GM19438 (cell line): ENCODE measurements around the gene GRIK4.

Source experiments
- ATAC-seq: cut with Tn5 transposase; IDR thresholded peaks from one replicate; pipeline ENCODE4 v1.9.1; 2021; ENCODE audit warnings: low read depth; ENCODE audit not compliant: unreplicated experiment

Gene GRIK4

DNA sequence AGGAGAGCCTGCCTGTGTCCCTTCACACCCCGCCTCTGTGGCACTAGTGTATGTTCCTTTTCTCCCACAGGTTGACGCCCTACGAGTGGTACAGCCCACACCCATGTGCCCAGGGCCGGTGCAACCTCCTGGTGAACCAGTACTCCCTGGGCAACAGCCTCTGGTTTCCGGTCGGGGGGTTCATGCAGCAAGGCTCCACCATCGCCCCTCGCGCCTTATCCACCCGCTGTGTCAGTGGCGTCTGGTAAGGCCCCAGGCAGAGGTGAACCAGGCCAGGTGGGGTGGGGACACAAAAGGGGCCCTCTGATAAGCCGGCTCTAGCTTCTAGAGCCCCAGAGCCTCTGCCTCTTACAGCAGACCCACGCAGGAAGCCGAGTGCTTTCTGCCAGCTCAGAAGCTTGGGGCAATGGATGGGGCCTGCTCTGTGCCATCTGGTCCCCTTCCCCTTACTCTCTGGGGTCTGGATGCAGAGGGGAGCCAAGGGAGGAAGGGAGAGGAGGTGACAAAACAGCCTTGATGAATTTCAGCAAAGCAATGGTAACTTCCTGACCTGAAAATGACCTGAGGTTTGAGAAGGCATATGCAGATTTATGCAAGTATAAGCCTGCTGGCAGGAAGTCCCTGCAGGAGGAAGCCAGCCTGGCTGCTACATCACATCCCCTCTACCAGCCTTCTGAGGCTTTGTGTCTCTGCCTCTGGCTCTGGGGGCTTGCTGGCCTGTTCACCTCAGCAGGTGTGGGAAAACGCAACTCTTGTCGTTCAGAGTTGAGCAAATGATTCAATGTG lies 445.4 kb downstream of the GRIK4 start:
- ATAC-seq, result no peak

DNA sequence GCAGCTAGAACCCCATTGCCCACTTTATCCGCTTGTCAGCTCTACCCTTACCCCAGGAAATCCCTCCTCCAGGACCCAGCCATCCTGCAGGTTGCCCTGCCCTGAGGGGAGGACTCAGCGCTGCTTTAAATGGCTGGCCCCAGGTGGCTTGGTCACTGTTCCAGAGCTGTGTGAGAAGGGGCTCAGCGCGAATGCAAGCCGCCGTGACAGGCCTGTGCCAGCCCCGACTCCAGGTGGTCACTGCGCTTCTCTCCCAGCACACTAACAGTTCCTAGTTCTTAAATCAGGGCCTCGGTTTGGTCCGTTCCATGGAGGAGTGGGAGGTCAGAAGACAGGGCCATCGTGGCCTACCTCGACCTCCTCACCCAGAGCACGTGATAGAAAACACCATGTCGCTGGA lies 446.6 kb downstream of the GRIK4 start:
- ATAC-seq, result no peak

DNA sequence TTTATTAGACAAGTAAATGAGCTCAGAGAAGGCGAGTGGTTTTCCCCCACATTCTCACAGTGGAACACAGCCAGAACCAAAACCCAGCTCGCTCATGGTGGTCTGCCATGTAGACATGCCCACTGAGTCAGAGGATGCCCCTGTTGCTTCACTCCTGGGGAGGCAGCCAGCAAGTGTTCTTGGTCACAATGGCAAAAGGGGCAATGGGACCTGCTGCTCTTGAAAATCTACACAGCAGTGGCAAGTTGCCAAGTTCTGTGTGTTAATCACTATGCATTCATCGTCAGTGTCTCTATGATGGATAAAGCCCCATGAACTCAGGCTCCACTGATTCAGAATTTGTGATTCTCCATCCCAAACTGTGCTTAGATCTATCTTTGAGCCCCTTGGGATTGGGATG lies 447.6 kb downstream of the GRIK4 start:
- ATAC-seq, result no peak

DNA sequence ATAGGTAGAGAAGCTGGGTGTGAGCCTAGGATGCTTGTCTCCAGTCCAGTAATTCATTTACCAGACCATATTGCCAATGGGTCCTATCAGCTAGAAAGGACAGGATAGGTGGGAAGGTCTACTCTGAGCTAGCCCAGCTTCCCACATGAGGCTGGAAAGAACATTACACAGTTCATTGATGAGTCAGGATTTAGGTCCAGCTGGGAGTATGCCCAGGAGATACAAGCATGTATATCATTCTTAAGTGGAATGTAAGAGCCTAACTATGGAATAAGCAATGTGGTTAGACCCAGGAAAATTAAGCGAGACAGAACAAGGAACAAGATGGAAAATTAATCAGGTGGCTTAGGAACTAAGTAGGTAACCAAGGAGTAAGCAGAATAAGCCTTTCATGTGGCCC lies 453.3 kb downstream of the GRIK4 start:
- no peak for ATAC-seq

DNA sequence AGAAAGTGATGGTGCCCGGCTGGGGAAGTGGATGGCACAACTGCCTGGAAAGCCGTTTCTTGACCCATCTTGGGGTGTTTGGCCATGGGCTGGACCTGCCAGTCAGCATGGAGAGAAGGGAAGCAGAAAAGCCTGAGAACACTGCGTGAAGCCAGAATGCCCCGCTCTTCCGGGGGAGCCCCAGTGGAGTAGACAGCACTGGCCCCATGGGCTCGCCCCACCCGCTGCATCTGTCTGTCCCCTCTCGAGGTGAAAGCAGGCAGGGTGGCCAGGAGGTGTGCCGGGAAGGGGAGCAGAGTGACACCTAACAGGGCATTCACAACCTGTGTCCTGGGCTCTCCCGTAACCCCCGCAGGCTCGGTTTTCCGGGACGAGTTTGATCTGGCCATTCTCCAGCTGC lies 455.3 kb downstream of the GRIK4 start:
- no peak for ATAC-seq

DNA sequence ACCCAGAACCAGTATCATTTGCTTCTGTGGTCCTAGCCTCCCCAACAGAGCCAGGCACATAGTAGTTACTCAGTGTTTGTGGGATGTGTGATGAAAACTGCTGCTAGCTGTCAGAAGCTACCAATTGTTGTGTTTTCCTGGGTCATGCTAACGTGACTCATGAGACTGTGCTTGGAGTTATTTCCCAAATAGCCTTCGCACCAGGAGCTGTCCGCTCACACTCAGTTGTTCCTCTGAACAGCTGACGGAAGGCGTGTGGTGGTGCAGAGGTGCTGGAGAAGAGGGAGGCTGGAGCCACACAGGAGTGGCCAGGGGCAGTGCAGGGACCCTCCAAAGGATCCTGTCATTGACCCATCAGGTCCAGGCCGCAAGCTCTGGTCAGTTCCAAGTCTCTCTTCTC lies 458.4 kb downstream of the GRIK4 start:
- ATAC-seq, result no peak

DNA sequence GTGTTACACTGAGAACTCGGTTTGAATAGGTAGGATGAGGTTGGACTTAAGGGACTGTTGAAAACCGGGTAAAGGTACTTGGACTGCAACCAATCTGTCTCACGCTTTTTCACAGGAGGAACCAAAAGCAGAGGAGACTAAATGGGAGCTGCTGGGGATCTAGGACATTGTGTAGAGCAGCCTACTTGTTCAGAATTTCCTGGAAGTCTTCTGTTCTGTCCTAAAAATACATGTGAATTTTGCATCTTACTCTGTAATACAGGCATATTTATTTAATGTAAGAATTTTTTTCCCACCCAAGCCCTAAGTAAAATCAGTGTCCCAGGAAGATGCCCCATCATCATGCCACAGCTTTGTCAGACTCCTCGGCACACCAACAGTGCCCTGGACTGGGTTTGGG lies 460.3 kb downstream of the GRIK4 start:
- ATAC-seq, result no peak

DNA sequence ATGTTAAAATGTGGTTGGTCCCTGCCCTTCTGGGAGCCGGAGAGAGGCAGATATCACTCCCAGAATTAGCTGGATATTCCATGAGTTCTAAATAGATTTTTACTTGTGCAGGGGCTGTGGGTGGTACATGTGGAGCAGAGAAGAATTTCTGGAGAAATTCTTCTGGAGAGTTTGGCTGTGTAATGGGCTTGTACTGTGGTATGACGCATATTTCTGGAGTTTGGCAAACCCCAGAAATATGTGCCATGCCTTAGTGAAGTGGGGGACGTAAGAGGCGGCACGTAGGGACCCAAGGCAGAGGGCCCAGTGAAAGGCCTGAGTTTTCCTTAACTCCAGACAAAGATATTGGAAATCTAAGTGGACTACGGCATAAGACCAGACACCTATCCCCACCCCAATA lies 461.1 kb downstream of the GRIK4 start:
- ATAC-seq, result no peak

DNA sequence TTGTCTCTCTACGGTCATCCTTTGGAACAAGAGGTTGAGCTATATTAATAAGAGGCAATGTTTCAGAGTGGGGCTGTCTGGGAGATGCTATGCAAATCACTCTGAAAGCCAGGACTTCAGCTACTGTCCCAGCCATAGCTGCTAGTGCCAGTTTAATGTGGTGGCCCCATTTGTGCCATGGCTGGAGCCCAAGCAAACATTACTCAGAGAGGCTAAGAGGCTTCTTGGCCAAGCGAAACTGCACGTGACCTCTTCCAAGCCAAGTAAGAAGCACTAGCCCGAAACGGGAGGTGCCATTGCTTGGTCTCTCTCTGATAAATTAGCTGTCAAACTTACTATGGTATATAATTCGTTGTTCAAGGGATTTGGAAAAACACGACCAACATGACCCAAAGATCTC lies 462.0 kb downstream of the GRIK4 start:
- ATAC-seq, result no peak

DNA sequence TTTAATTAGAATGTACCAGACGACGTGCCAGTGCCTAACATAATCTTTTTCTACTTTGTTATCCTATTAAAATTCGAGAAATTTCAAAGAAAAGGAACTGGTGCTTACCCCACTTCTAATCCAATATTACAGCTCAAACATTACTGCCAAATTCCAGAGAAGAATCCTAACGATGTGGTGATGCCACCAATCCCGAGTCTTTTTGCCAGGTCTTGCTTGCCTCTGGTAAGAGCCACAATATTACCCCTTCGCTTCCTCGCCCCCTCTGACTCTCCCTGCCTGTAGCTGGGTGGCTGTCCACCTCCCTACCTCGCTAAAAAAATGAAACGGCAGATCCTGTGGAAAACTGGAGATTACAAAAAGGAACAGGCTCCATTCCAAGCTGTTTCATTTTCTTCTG lies 462.9 kb downstream of the GRIK4 start:
- no peak for ATAC-seq

DNA sequence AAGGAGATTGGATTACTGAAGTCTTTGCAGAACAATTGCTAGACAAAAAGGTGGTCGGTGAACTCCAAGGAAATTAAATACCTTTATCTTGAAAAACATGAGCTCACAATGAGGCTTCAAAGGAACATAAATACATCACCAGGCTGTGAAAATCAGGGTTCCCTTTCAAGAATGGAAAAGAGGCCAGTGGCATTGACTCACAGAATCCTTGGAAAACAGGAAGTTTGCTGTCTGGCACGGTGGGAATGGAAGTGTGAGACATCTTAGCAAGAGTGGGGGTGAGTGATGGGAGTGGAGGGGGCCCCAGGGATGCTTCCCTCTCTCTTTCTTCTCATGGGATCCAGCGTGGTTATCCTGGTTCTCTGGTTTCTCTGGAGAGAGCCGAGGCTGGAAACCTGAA lies 463.4 kb downstream of the GRIK4 start:
- no peak for ATAC-seq

DNA sequence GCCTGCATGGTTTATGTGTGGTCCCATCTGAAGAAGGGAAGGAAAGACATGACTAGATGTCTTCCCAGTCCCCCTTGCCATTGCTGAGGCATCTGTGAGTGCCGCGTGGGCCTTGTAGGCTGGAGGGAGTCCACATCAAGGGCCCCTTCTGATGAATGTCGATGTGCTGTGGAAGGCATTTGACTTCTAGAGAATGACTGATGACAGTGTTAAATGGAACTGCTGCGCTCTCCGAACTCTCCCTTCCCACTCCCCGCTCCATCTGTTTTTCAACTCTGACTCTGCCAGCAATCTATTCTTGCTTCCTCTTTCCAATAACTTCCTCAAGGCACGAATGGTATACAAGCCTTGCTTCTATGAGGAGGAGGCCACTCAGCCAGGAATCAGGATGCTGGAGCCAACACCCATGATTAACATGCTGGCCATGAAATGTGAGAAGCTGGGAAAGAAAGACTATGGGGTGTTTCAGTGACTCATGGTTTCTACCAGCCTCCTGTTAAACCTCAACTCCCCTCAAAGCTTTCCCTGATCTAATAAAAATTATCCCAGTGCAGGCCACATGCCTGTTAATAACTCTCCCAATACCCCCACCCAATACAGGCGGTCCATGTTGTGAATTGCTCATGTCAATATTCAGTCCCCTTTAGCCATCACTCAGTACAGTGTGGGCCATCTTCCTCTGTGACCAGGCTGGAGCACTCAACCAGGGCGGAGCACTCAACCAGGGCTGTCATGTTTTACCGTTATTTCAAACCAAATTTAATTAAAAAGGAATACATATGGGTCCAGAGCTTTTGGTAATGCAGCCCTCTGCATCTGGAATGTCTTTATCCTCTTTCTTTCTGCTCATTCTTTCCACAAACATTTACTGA lies 466.0 kb downstream of the GRIK4 start:
- ATAC-seq, result no peak

DNA sequence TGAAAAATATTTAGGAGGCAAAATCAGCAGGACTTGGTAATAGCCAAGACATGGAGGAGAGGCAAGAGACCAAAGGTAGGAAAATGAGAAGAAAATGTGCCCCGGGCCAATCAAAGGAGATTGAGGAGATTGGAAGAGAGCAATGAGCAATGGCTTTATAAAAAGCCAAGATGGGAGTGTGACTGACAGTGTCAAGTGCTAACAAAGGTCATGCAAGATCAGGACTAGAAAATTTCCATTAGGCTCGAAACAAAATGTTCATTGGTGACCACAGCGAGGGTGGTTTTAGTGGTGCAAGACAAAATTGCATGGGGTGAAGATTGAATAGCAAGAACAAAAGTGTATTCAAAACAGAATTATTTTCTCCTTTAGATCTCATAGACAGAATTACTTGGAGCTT lies 467.2 kb downstream of the GRIK4 start:
- ATAC-seq, result no peak

DNA sequence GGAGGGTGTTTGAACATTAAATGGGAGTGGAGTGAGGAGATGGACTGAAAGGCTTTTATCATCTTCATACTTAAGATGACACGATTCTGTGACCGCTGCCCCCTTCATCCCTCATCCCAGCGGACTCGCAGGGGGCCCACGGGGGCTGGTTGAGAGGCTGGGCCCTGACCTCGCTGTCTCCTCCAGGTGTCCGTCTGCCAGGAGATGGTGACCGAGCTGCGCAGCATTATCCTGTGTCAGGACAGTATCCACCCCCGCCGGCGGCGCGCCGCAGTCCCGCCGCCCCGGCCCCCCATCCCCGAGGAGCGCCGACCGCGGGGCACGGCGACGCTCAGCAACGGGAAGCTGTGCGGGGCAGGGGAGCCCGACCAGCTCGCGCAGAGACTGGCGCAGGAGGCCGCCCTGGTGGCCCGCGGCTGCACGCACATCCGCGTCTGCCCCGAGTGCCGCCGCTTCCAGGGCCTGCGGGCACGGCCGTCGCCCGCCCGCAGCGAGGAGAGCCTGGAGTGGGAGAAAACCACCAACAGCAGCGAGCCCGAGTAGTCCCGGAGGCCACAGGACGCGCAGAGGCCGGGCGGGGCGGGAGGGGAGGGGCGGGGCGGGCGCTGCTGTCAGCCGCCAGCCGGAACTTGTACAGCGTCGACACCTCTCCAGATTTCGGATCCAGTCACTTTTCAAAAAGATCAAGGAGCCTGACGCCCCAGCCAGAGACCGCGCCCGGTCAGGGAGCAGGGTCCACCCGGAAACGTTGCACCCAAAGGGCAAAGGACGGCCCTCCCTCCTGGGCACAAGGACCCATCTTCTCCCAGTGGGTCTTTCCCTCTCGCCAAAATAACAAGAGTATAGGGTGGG lies 474.4 kb downstream of the GRIK4 start:
- peak; percentile 65 for ATAC-seq

DNA sequence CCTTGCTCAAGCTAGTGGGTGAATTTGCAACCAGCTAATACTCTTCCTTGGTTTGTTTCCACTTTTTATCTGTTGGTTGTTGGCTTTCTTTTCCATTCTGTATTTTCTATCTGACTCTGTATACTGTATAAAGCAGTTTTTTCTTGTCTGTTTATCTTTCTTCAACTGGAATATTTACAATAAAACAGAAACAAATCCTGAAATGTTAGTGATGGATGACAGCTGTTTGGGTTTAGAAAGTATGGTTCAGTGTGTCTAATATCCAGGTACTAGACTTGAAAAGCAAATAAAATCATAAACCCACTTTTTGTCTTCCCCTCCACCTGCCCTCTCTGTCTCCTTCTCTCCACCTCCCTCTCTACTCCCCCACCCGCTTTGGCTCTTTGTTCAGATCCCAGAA lies 477.1 kb downstream of the GRIK4 start:
- no peak for ATAC-seq

DNA sequence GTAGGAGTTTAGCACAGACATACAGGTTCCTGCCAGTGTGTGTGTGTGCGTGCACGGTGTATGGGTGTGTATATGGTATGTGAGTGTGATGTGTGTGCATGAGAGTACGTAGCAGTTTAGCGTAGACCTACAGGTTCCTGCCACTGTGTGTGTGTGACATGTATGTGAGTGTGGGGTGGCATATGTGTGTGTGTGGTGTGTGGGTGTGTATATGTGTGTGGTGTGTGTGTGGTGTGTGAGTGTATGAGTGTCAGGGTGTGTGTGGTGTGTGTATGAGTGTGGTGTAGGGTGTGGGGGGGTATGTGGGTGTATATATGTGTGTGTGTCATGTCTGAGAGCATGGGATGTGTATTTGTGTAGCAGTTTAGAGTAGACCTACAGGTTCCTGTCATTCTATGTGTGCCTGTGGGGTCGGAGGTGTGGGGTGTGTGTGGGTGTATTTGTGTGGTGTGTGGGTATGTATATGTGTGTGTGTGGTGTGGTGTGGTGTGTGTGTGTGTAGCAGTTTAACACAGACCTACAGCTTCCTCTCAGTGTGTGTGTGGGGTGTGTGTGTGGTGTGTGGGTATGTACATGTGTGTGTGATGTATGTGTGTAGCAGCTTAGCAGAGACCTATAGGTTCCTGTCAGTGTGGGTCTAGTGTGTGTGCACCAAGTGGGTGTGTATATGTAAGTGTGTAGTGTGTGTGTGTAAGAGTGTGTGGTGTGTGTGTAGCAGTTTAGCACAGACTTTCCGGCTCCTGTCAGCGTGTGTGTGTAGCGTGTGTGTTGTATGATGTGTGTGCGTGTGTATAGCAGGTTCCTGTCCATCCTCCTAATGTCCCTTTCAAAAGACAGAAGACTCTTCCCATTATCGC lies 480.5 kb downstream of the GRIK4 start:
- ATAC-seq, result no peak

DNA sequence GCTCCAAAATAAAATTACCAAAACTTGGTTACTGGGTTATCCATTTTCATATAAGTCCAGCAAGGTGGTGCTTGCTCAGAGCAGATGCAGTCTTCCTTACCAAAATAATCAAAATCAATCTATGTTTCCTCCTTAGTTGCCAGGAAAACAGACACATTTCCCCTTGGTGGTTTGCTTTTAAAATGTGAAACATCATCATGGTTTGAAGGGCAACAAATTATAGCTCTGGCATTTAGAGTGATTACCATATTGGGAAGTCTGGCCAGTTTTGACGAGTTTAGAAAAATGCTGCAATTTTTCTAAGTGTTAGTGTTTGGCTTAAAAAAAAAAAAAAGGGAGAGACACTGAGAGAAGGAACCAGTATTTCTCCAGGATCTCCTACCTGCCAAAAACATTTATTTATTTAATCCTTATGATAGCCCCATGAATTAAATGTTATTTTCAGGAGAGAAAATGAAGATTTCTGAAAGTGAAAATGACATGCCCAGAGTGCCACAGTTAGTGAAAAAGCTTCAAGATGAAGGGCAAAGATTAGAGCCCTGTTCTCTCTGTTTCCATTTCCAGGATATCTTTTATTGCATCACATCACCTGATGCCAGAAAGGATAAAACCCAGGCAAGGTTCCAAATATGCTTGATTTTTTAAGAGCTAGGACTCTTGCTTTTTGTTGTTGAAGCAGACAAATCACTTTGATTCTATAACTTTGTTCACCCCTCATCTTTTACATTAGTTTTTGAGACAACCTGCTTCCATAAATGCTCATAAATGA lies 482.7 kb downstream of the GRIK4 start:
- no peak for ATAC-seq

DNA sequence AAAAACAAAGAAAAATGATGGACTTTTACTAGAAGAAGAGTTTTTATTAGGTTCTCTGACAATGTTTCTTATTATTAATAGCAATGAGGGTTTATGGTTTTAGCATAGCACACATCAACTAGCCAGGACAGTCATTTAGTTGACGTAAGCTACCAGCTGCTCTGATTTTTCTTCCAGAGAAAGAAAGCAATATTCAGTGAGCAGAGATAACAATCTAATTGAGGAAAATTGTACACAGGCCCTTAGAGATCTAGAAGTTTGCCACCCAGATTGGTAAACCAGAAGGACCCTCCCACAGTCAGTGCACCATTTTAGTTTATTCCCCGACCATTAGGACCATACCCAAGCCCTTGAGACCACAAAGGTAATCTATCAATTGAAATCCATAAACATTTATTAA lies 483.6 kb downstream of the GRIK4 start:
- ATAC-seq, result no peak

DNA sequence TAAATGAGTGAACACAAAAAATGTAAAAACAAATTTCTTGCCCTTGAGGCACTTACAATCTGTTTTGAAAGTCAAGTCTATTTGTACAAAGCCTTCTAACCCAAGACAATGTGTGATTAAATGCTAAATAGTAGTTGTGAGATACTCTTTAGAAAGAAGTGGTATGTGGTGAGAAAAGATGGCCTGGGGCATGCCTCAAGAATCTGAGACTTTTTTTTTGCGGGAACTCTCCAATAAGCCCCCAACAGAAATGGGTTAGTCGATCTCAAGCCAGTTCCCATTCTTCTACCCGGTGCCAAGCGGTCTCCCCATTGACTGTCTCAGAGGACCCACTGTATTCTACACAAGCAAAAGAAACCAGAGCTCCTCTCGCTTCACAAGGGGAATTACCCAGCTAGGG lies 485.4 kb downstream of the GRIK4 start:
- no peak for ATAC-seq
